HEK293 (cell line): Measurements from ENCODE around the gene ADIPOR2.

Experiments used
- CTCF ChIP-seq: fragments of 450-650 bp; formaldehyde crosslinking; IDR thresholded peaks from 2 replicates; pipeline ENCODE4 v1.5.1; 2016; ENCODE audit warnings: missing biosample characterization, missing genetic modification characterization
- ZBTB48 ChIP-seq: fragments of 450-650 bp; formaldehyde crosslinking; IDR thresholded peaks from 2 replicates; pipeline ENCODE4 v1.5.1; 2016; ENCODE audit warnings: missing biosample characterization, missing genetic modification characterization
- ZNF274 ChIP-seq, 2 experiments: fragments of 200-500 bp in 1 of 2; fragments of 450-650 bp in 1 of 2; sonication (Bioruptor generic) in 1 of 2; formaldehyde crosslinking in 1 of 2; IDR thresholded peaks; 2 replicates each; pipeline versions ENCODE4 v1.5.1 to v1.6.1; 2014 to 2016; ENCODE audit warnings: borderline replicate concordance in 1 of 2, inconsistent platforms in 1 of 2, low read length in 1 of 2, missing biosample characterization in 1 of 2, missing genetic modification characterization in 1 of 2
- ZNF624 ChIP-seq: fragments of 450-650 bp; formaldehyde crosslinking; IDR thresholded peaks from 2 replicates; pipeline ENCODE4 v1.5.1; 2017; ENCODE audit warnings: missing biosample characterization, missing genetic modification characterization
- ZSCAN5A ChIP-seq: fragments of 450-650 bp; formaldehyde crosslinking; IDR thresholded peaks from 2 replicates; pipeline ENCODE4 v1.5.1; 2016; ENCODE audit warnings: missing biosample characterization, missing genetic modification characterization

- TF ChIP-seq ZSCAN5A (no peak), CTCF (tag by site-specific recombination) (no peak), ZNF274 (IDR thresholded peaks at IDR 0.05; ENCODE audit: low read length) (no peak), ZNF274 (tag by site-specific recombination; IDR thresholded peaks at IDR 0.05; ENCODE audit: borderline replicate concordance) (no peak), ZNF624 (tag by site-specific recombination) (no peak), ZBTB48 (tag by site-specific recombination) (no peak)
These were observed 124.2 kb downstream of the ADIPOR2 start for GRCh38 chr12:1815108-1815507.
